Stimulated activated CD4-positive, alpha-beta T cell treated with anti-CD3 and anti-CD28 coated beads, Interleukin-15, amount 100 ng/mL, for 48 hours (primary cell): ENCODE results near the gene LAIR1.

ENCODE experiments used
- DNase-seq, 2 donors: peaks; one replicate each; pipeline ENCODE4 v3.0.0-alpha.2; 2020; ENCODE audit warnings: low read depth in 2 of 2

The LAIR1 gene

DNA sequence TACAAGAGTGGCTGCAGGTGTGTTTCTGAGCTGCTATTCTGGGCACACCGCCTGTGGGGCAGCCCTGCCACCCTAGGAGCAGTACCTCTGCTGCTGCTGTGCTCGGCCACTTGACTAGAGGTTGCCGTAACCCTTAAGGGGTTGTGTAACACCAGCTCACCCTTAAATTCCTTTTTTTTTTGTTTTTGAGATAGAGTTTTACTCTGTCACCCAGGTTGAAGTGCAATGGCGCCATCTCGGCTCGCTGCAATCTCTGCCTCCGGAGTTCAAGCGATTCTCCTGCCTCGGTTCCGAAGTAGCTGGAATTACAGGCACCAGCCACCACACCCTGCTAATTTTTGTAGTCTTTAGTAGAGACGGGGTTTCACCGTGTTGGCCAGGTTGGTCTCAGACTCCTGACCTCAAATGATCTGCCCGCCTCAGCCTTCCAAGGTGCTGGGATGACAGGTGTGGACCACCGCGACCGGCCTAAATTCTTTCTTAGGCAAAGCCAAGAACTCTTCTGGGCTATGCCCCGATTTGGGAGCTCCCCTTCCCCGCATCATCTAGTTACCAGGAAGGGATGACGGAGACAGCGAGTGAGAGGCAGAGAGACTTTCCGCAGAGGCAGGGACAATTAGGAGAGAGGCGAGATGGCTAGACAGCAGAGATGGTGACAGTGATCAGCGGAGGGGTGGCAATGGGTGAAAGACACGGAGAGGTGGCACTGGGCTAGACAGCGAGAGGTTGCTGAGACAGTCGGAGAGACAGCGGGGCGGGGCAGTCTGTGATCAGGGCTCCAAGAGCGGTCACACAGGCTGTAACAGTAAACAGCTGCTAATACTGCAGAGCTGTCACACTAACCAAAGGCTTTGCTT lies 47.4 kb downstream of the LAIR1 start:
- DNase-seq: no peak

- DNase-seq: no peak
Observed at GRCh38 chr19:54316746-54317107, 48.0 kb downstream of the LAIR1 start.

GRCh38 chr19:54315956-54316355 lies 48.8 kb downstream of the LAIR1 start:
- no peak for DNase-seq

DNA sequence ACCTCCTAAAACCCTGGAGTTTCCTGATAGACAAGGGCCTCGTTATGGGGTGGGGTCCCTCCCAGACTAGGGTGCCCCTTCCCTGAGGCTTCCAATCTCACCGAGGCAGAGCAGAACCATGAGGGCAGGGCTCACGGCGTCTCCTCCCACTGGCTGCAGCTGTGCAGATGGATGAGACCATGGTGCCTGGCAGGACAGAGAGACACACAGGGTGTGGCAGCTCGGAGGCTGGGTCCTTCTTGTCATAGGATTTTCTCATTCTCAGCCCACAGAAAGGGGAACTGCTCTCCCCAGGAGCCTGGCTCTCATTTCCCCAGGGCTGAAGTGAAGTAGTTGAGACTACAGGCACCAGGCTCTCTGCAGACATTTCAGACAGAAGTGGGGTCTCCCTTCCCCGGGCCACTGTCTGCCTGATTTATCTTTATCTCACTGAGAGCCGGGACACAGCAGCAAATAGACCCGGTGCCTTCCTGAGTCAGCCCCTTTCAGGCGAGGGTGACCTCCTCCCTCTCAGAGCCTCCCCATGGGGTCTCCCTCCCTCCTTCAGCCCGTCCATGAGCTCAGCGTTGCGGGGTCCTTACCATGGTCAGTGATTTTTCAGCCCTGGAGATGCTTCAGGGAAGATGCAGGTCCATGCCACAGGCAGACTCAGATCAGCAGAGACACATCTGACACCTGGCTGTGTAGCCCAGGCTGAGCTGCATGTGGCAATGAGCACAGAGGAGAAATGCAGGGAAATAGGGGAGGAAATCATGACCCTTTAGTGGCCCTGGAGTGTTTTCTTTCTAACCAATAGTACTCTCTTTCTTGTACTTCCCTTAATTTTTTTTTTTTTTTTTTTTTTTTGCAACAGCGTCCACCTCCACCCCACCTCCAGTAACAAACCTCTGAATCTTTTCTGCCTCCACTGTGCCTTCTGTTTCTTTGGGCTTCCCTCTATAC lies 52.0 kb downstream of the LAIR1 start, which contains the start of gene LILRA5:
Gene LILRA5, minus strand, starts transcription at position 731 of the 942 bp plus-strand sequence. Its CDS starts 147 bp downstream, at position 584.
- no peak for DNase-seq

DNA sequence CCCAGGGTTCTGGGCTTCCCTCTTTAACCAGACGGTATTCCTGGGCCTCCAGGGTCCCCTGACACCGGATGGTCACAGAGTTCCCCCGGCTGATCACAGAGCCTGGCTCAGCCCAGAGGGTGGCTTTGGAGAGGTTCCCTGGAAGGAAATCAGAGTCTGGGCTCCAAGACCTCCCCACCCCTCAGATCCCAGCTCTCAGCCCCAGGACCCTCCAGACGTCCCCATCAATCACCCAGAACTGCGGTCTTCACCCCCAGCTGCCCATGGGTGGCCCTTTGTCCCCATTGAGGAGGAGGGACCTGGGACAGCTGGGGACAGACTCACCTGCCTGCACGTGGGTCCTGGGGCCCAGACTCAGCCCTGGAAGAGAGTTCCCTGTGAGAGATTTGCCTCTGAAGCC lies 52.7 kb downstream of the LAIR1 start:
- DNase-seq: no peak

- DNase-seq: no peak
Observed at GRCh38 chr19:54311486-54311885, 53.2 kb downstream of the LAIR1 start.

GRCh38 chr19:54310543-54310942 lies 54.2 kb downstream of the LAIR1 start:
- DNase-seq: no peak

DNA sequence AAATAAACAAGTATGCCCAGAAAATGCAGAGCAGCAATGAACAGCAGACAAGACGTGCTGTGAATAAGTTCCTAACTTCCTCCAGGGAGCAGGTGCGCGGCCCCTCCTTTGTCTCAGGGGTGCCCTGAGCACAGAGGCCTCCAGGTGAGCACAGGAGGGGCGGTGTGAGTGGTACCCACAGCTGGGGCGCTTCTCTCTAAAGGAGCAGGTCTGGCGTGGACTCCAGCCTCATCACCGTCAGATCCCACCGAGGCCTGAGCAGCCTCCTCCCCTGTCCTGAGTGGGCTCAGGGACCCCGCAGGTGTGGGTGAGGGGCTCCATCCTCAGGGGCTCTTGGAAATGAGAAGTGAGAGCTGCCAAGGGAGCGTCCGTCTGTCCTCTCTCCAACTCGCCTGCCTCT lies 54.9 kb downstream of the LAIR1 start:
- no peak for DNase-seq

- DNase-seq: no peak
Observed at GRCh38 chr19:54307389-54308020, 57.2 kb downstream of the LAIR1 start.

DNA sequence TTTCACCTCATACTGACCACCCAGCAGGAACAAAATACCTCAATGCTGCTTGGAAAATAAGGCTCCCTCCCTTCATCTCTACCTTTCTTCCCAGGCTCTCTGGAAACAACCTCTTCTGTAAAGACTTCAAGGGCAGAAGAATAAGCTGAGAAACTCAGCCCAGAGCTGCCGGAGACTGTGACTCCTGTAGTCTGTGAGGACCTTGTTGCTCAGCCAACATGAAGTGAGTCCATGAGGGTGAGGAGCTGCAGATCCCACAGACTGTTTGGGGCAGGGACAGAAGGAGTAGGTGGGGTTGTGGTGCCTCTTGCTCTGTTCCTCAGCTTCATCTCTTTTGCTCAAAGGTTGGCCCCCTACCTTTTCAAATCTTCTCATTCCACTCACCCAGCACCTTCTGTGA lies 59.6 kb downstream of the LAIR1 start:
- no peak for DNase-seq

DNA sequence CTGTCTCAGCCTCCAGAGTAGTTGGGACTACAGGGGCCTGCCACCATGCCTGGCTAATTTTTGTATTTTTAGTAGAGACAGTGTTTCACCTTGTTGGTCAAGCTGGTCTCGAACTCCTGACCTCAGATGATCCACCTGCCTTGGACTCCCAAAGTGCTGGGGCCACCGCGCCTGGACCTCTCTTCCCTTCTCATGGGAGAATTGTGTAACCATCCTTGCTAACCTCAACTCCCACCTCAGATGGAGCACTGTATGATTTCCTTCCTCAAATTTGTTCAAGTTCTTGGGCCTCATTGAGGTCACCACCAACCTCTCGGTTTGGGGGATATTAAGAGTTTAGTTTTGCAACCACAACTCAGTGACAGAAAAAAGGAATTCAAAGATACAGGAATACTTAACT lies 62.5 kb downstream of the LAIR1 start:
- DNase-seq: no peak
